GM12878 (cell line): ENCODE results near the gene HMOX2. TPM values are rescaled to one million over a fixed set of nuclear protein-coding genes. Genes with fewer than 3 reads are reported as not detected.

Experiments used
- BCL3 ChIP-seq: IDR thresholded peaks from 2 replicates; pipeline ENCODE4 v1.6.1; 2011; ENCODE audit warnings: borderline replicate concordance, low read depth, mild to moderate bottlenecking, moderate library complexity, low read length; ENCODE audit not compliant: insufficient read depth, poor library complexity, severe bottlenecking
- CREM ChIP-seq: IDR thresholded peaks from 2 replicates; pipeline ENCODE4 v1.6.1; 2014; ENCODE audit warnings: antibody characterized with exemption, low read depth
- ELK1 ChIP-seq: IDR thresholded peaks from 2 replicates; pipeline ENCODE4 v1.6.1; 2012; ENCODE audit warnings: low read depth, low read length, improper control_type of control experiment
- HCFC1 ChIP-seq: fragments of 150-350 bp; IDR thresholded peaks from 2 replicates; pipeline ENCODE4 v1.6.1; 2014; ENCODE audit warnings: low read length
- IRF4 ChIP-seq: IDR thresholded peaks from 2 replicates; pipeline ENCODE4 v1.6.1; 2011; ENCODE audit warnings: low read depth, low read length
- NBN ChIP-seq: fragments of 450-650 bp; IDR thresholded peaks from 2 replicates; pipeline ENCODE4 v1.6.1; 2016
- NR2C1 ChIP-seq: fragments of 450-650 bp; IDR thresholded peaks from 2 replicates; pipeline ENCODE4 v1.6.1; 2017; ENCODE audit warnings: antibody characterized with exemption, mild to moderate bottlenecking, moderate library complexity
- POLR2AphosphoS5 ChIP-seq: IDR thresholded peaks from 2 replicates; pipeline ENCODE4 v1.6.1; 2011; ENCODE audit warnings: mild to moderate bottlenecking, low read length, inconsistent platforms
- RELA ChIP-seq: fragments of 450-650 bp; IDR thresholded peaks from 2 replicates; pipeline ENCODE4 v1.8.0; 2014; ENCODE audit warnings: borderline replicate concordance; ENCODE audit not compliant: partially characterized antibody
- SIN3A ChIP-seq: IDR thresholded peaks from 2 replicates; pipeline ENCODE4 v1.6.1; 2012; ENCODE audit warnings: low read depth, low read length, improper control_type of control experiment
- WRNIP1 ChIP-seq: IDR thresholded peaks from 2 replicates; pipeline ENCODE4 v1.6.1; 2011; ENCODE audit warnings: low read depth, low read length, improper control_type of control experiment, borderline replicate concordance
- ZBTB11 ChIP-seq: fragments of 450-650 bp; formaldehyde crosslinking; IDR thresholded peaks from 2 replicates; pipeline ENCODE4 v1.5.0; 2022; ENCODE audit warnings: mild to moderate bottlenecking, missing genetic modification characterization
- ZBTB33 ChIP-seq: fragments of 450-650 bp; IDR thresholded peaks from 2 replicates; pipeline ENCODE4 v1.6.1; 2017; ENCODE audit warnings: mild to moderate bottlenecking
- ZNF384 ChIP-seq: IDR thresholded peaks from 2 replicates; pipeline ENCODE4 v1.6.1; 2012; ENCODE audit warnings: low read depth, mild to moderate bottlenecking, low read length, improper control_type of control experiment, borderline replicate concordance
- ZNF592 ChIP-seq: fragments of 450-650 bp; IDR thresholded peaks from 2 replicates; pipeline ENCODE4 v1.6.1; 2017; ENCODE audit warnings: mild to moderate bottlenecking, moderate library complexity
- polyA plus RNA-seq, 11 experiments: library from polyadenylated mRNA; depleted of rRNA in 4 of 11; unstranded in 6 of 11; stranded (reverse) in 5 of 11; fragments of >200 nt; fragmentation: Nextera tagmentation in 4 of 11; fragmentation: Illumina TruSeq in 1 of 11; extraction: Ambion mirVana in 4 of 11; extraction: Trizol in 1 of 11; gene quantifications; 1 replicate in 1 of 11; 2 replicates in 10 of 11; pipeline versions ENCODE4 v1.2.1 to v1.2.3, GENCODE V29; 2011 to 2016; ENCODE audit warnings: inconsistent platforms in 2 of 11, missing spikeins in 2 of 11, low read depth in 1 of 11
- total RNA-seq, 4 experiments: library from RNA; depleted of rRNA in 3 of 4; stranded (reverse); fragments of >200 nt in 3 of 4; fragmentation: Illumina TruSeq in 1 of 4; extraction: Trizol in 1 of 4; gene quantifications; 2 replicates each; pipeline versions ENCODE4 v1.2.1 to v1.2.3, GENCODE V29; 2013 to 2021

Gene HMOX2
- total and polyA plus RNA-seq, 10 of the 15 experiments (the other 5 are each of a cell fraction or from before 2014, with no cell fraction given), result 26.4 to 111 (median 57.8) TPM

GRCh38 chr16:4538350-4539235, 62.4 kb downstream of the HMOX2 start, which contains the start of gene CDIP1 (continued):
- TF ChIP-seq ZBTB11 (CRISPR knock-in tag), result no peak; the same call in 1 of the 2 replicates
- TF ChIP-seq RELA, result peak; percentile 68
- TF ChIP-seq IRF4, result peak; percentile 39; the same call in 1 of the 2 replicates
- TF ChIP-seq NR2C1, result peak; percentile 63
- TF ChIP-seq BCL3, result no peak
- TF ChIP-seq WRNIP1, result no peak
- TF ChIP-seq NBN, result peak; percentile 98
- 0 out of 2 replicates have a peak, but pooled peaks have one; percentile 19 for TF ChIP-seq ELK1
- TF ChIP-seq POLR2AphosphoS5, result peak; percentile 89
- 0 out of 2 replicates have a peak, but pooled peaks have one; percentile 53 for TF ChIP-seq SIN3A
- TF ChIP-seq ZNF384, result no peak
- TF ChIP-seq ZNF592, result peak; percentile 92
- TF ChIP-seq ZBTB33, result no peak
- peak; percentile 97 for TF ChIP-seq CREM
- TF ChIP-seq HCFC1, result peak; percentile 73
